Measurements from ENCODE around the gene CFAP47.

Gene CFAP47

DNA sequence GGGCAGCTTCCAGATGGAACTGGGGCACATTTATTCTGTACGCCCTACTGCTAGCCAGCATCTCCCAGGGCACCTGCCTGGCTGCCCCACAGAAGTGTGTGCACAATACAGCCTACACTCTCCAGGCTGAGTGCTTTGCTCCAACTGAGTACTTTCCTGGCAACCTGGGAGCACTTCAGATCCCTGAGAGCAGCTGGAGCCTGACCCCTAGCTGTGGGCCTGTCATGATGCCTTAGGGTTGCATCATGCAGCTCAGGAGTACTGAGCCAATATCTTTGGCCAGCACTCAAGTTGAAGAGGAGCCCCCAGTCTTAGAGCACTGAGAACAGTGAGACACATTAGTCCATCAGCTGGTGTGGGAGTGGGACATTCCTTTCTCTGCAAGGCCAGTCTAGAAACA is 321.9 kb downstream of the CFAP47 start:
- DNase-seq (ENCODE audit: extremely low read depth, low read depth) = no peak

DNA sequence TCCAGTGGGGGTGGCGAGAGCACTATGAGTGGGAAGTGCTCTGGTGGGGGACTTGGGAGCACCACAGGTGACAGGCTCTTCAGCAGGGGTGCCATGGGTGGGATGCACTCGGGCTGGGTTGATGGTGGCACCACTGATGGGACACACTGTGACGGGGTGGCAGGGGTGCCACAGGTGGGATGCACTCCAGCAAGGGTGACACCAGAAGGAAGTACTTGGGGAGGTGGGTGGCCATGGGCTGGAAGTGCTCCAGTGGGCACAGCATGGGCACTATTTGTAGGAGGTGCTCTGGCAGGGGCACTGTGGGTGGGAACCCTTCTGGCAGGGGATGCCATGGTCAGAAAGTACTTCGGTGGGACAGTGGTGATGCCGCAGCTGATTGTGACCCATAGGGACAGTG is 346.6 kb downstream of the CFAP47 start:
- no peak for DNase-seq (ENCODE audit: extremely low read depth, low read depth)
- TF ChIP-seq, protein P1, sequence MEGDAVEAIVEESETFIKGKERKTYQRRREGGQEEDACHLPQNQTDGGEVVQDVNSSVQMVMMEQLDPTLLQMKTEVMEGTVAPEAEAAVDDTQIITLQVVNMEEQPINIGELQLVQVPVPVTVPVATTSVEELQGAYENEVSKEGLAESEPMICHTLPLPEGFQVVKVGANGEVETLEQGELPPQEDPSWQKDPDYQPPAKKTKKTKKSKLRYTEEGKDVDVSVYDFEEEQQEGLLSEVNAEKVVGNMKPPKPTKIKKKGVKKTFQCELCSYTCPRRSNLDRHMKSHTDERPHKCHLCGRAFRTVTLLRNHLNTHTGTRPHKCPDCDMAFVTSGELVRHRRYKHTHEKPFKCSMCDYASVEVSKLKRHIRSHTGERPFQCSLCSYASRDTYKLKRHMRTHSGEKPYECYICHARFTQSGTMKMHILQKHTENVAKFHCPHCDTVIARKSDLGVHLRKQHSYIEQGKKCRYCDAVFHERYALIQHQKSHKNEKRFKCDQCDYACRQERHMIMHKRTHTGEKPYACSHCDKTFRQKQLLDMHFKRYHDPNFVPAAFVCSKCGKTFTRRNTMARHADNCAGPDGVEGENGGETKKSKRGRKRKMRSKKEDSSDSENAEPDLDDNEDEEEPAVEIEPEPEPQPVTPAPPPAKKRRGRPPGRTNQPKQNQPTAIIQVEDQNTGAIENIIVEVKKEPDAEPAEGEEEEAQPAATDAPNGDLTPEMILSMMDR (IDR thresholded peaks at IDR 0.05; ENCODE audit: low read depth, low read length) = no peak

More for the DNA sequence above, 321.9 kb downstream of the CFAP47 start:
- TF ChIP-seq, protein P1 (IDR thresholded peaks at IDR 0.05; ENCODE audit: low read depth, low read length) = no peak

DNA sequence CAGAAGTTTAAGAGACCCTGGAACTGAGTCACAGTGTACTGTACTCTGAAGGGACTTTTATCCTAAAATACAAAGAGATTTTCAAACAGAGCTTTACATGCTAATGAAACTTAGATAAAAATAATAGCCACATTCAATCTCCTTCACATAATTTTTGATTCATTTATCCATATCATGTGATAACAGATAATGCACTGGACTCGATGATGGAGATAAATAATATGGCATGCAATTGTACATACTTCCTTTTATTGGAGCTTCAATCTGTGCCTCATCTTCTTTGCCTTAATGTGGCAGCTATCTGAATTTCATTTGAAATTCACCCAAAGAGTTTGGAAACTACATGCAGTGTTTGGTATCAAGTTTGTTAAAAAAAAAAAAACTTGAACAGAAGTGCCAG is 390.6 kb downstream of the CFAP47 start:
- DNase-seq (ENCODE audit: extremely low read depth, low read depth) = no peak
- TF ChIP-seq, protein P1 (IDR thresholded peaks at IDR 0.05; ENCODE audit: low read depth, low read length) = no peak

DNA sequence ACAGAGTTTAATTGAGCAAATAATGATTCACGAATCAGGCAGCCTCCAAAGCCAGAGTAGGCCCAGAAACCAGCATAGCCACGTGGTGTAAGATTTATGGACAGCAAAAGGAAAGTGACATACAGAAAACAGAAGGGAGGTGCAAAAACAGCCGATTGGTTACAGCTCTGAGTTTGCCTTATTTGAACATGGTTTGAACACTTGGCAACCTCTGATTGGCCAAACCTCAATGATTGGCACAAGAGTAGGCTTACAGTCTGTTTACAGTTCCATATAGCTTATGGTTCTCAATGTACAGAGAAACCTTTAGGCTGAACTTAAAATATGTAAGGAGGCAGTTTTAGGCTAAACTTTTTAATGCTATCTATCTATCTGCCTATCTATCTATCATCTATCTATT is 394.8 kb downstream of the CFAP47 start:
- TF ChIP-seq, protein P1 (IDR thresholded peaks at IDR 0.05; ENCODE audit: low read depth, low read length) = no peak
- no peak for DNase-seq (ENCODE audit: extremely low read depth, low read depth)

DNA sequence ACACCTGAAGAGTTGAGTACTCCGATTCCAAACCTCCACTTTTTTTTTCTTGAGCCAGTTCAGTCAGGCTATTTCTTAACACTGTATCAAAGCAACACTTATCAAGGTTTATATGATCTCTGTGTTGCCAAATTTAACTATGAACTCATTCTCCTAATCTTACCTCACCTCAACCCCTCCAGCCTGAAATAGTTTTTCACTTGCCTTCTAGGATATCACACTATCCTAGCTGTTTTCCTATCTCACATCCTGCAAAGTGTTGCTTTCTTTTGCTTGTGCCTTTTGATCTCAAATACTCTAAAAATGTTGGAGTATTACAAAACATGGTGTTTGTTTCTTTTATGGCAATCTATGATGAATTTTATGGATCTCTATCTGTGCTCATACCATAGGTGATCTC is 415.0 kb downstream of the CFAP47 start:
- TF ChIP-seq, protein P1 (IDR thresholded peaks at IDR 0.05; ENCODE audit: low read depth, low read length) = no peak
- no peak for DNase-seq (ENCODE audit: extremely low read depth, low read depth)

DNA sequence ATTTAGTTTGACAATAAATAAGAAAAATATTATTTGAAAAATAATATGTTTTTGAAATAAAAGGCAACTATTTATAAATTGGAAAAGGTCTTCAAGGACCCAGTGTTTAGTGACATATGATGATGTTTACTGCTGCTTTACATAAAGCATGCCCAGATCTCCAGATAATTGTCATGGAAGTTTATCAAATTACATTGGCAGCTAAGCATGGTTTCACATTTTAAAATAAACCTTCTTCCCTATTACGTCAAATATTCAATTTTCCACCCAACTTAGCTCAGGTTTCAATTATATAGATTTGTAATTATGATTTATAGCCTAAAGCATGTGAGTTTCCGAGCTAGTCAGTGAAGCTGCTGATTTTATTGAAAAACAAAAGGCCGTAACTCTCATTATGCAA is 417.2 kb downstream of the CFAP47 start:
- TF ChIP-seq, protein P1 (IDR thresholded peaks at IDR 0.05; ENCODE audit: low read depth, low read length) = no peak
- DNase-seq (ENCODE audit: extremely low read depth, low read depth) = no peak

DNA sequence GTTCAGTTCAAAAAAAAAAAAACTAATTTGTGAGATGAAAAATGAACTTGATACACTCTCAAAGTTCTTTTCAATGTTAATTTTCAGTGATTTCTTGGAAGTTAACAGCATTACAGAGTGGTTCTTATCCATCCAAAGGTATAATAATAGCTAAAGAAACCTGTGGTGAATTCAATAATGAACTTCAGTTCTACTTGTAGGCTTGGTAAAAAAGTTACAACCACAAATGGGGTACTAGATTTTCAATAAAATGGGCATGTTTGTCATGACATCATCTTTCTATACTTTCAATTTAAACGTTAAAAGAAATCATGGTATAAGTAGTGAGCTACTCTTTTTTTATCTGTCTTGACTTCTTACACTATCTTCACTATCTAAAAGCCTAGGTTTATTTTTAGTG is 424.8 kb downstream of the CFAP47 start:
- no peak for DNase-seq (ENCODE audit: extremely low read depth, low read depth)
- TF ChIP-seq, protein P1 (IDR thresholded peaks at IDR 0.05; ENCODE audit: low read depth, low read length) = no peak

All from AG09319 (cell line).